ENCODE results near the gene AFAP1. TPM values are rescaled to one million over a fixed set of nuclear protein-coding genes. Genes with fewer than 3 reads are reported as not detected.

The AFAP1 gene
- total RNA-seq, 1 experiment from 2014 or later = 27.6 TPM

DNA sequence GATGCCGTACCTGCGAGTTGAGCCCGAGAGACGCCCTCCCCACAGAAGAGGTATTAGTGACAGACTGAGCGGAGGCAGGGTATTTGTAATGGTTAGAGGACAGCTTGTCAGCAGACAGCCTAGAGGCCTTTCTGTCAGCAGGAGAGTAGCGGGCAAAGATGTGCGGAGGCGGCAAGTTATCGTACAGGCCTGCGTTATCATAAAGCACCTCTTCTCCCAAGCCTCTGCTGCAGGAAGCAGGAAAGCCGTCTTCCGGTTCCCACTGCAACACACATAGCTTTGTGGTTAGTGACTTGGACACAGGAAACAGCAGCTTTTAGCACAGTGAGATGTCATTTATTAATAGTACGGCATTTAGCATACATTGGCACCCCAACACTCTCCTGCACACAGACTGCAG lies 158.3 kb downstream of the AFAP1 start:
- intact Hi-C loops (cut with micrococcal nuclease; ENCODE audit: unreplicated experiment) = no loop called here
- no peaks in the 10 kb centered on the region for H3K36me3 ChIP-seq (ENCODE audit: control insufficient read depth, insufficient read depth, low read length)
- H3K36me3 Mint-ChIP-seq (ENCODE audit: insufficient read depth, unreplicated experiment) = peaks cover 35% of the 10 kb centered on the region

GRCh38 chr4:7780751-7781348 lies 158.8 kb downstream of the AFAP1 start:
- no peak for DNase-seq
- POLR2A ChIA-PET = no interaction called here
- intact Hi-C loops (cut with micrococcal nuclease; ENCODE audit: unreplicated experiment) = no loop called here
- no peak overlapping the region for H3K4me3 Mint-ChIP-seq (ENCODE audit: unreplicated experiment)
- no peaks in the 10 kb centered on the region for H3K27me3 ChIP-seq (replicated peaks; ENCODE audit: control insufficient read depth, insufficient read depth, low read length)
- H3K9me3 ChIP-seq = no peaks in the 10 kb centered on the region
- H3K4me1 Mint-ChIP-seq (ENCODE audit: low read depth, unreplicated experiment) = no peaks in the 10 kb centered on the region
- TF ChIP-seq CTCF (IDR thresholded peaks at IDR 0.05; ENCODE audit: insufficient read depth in 1 of 2, low read depth in 1 of 2, low read length in 1 of 2, severe bottlenecking in 1 of 2, unreplicated experiment in 1 of 2) = no peak
- H3K36me3 ChIP-seq (ENCODE audit: control insufficient read depth, insufficient read depth, low read length) = no peaks in the 10 kb centered on the region
- BruUV-seq (replicated peaks) = no TSS peak
- H3K27ac Mint-ChIP-seq (ENCODE audit: unreplicated experiment) = no peak overlapping the region
- CTCF ChIA-PET = no interaction called here
- H3K27me3 Mint-ChIP-seq (ENCODE audit: insufficient read depth, unreplicated experiment) = no peaks in the 10 kb centered on the region
- no peak overlapping the region for H3K4me3 ChIP-seq (ENCODE audit: low read depth, low read length)
- H3K4me1 ChIP-seq = no peaks in the 10 kb centered on the region
- no peaks in the 10 kb centered on the region for H3K9me3 Mint-ChIP-seq (ENCODE audit: unreplicated experiment)
- peaks cover 34% of the 10 kb centered on the region for H3K36me3 Mint-ChIP-seq (ENCODE audit: insufficient read depth, unreplicated experiment)

More for the DNA sequence above, 158.3 kb downstream of the AFAP1 start:
- Mint-ChIP-seq H3K27me3 (ENCODE audit: insufficient read depth, unreplicated experiment) (no peaks in the 10 kb centered on the region), H3K4me3 (ENCODE audit: unreplicated experiment) (no peak overlapping the region), H3K4me1 (ENCODE audit: low read depth, unreplicated experiment) (no peaks in the 10 kb centered on the region), H3K9me3 (ENCODE audit: unreplicated experiment) (no peaks in the 10 kb centered on the region), H3K27ac (ENCODE audit: unreplicated experiment) (no peak overlapping the region)
- TF ChIP-seq CTCF (IDR thresholded peaks at IDR 0.05; ENCODE audit: insufficient read depth in 1 of 2, low read depth in 1 of 2, low read length in 1 of 2, severe bottlenecking in 1 of 2, unreplicated experiment in 1 of 2) = no peak
- Histone ChIP-seq H3K9me3 (no peaks in the 10 kb centered on the region), H3K4me3 (ENCODE audit: low read depth, low read length) (no peak overlapping the region), H3K27me3 (replicated peaks; ENCODE audit: control insufficient read depth, insufficient read depth, low read length) (no peaks in the 10 kb centered on the region), H3K4me1 (no peaks in the 10 kb centered on the region)
- no TSS peak for BruUV-seq (replicated peaks)
- no peak for DNase-seq
- CTCF ChIA-PET = no interaction called here
- POLR2A ChIA-PET = no interaction called here

DNA sequence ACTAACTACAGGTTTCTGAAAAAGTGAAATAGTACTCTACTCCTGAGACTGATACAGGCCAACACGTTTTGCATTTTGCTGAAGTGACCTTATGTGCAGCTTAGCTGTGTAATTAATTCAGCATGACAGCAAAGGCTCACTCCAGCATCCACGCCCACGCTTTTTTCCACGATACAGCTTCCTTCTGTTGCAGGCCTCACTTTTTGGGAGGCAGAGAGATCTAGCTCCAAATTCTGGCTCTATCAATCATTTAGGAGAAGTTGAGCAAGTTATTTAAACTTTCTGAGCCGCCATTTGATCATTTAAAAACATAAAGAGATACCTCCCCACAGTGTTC lies 160.3 kb downstream of the AFAP1 start:
- DNase-seq = no peak
- intact Hi-C loops (cut with micrococcal nuclease; ENCODE audit: unreplicated experiment) = no loop called here
- no peak overlapping the region for H3K4me3 ChIP-seq (ENCODE audit: low read depth, low read length)
- H3K27me3 ChIP-seq (replicated peaks; ENCODE audit: control insufficient read depth, insufficient read depth, low read length) = no peaks in the 10 kb centered on the region
- no peak overlapping the region for H3K27ac Mint-ChIP-seq (ENCODE audit: unreplicated experiment)
- no peaks in the 10 kb centered on the region for H3K36me3 ChIP-seq (ENCODE audit: control insufficient read depth, insufficient read depth, low read length)
- ChIA-PET POLR2A (no interaction called here), CTCF (interaction anchor here (0.6 kb wide), 1 partner anchor 16 kb away, joined by 3 read pairs; no protein-coding TSS in a partner anchor)
- no peaks in the 10 kb centered on the region for H3K27me3 Mint-ChIP-seq (ENCODE audit: insufficient read depth, unreplicated experiment)
- H3K4me3 Mint-ChIP-seq (ENCODE audit: unreplicated experiment) = no peak overlapping the region
- H3K36me3 Mint-ChIP-seq (ENCODE audit: insufficient read depth, unreplicated experiment) = peaks cover 45% of the 10 kb centered on the region
- no peaks in the 10 kb centered on the region for H3K4me1 ChIP-seq
- no peak for TF ChIP-seq CTCF (IDR thresholded peaks at IDR 0.05; ENCODE audit: insufficient read depth in 1 of 2, low read depth in 1 of 2, low read length in 1 of 2, severe bottlenecking in 1 of 2, unreplicated experiment in 1 of 2)
- no TSS peak for BruUV-seq (replicated peaks)
- H3K4me1 Mint-ChIP-seq (ENCODE audit: low read depth, unreplicated experiment) = no peaks in the 10 kb centered on the region
- H3K9me3 ChIP-seq = no peaks in the 10 kb centered on the region
- H3K9me3 Mint-ChIP-seq (ENCODE audit: unreplicated experiment) = no peaks in the 10 kb centered on the region

All from Caco-2 (cell line).